SK-N-SH (cell line): ENCODE results near the gene DAB2. TPM values are rescaled to one million over a fixed set of nuclear protein-coding genes. Genes with fewer than 3 reads are reported as not detected.
A peak's percentile ranks its signal among the peaks of the same experiment; 100 is the strongest.

ENCODE experiments used
- CTCF ChIA-PET: fragments of 300-600, 350-600 bp; formaldehyde crosslinking; extraction: SDS; loops from one replicate; lab custom pipeline; 2021; lab: Yijun Ruan, JAX
- POLR2A ChIA-PET: fragments of 350-600 bp; sonication (Branson Sonifier 250); formaldehyde crosslinking; extraction: SDS; loops from one replicate; lab custom pipeline; 2020; ENCODE audit warnings: antibody characterized with exemption, inconsistent platforms; lab: Yijun Ruan, JAX
- DNase-seq: peaks from one replicate; pipeline ENCODE4 v3.0.0; 2012
- H2AFZ ChIP-seq: fragments of 200-600 bp; sonication (generic); 2 replicates; pipeline ENCODE4 v1.8.1; 2016; ENCODE audit warnings: antibody characterized with exemption, mild to moderate bottlenecking, low read depth
- H3F3A ChIP-seq: fragments of 200-600 bp; sonication (generic); replicated peaks from 2 replicates; pipeline ENCODE3; 2016; ENCODE audit warnings: antibody characterized with exemption, mild to moderate bottlenecking; ENCODE audit not compliant: insufficient read depth
- H3K27ac ChIP-seq, 2 experiments: fragments of 200-500 bp in 1 of 2; fragments of 200-600 bp in 1 of 2; sonication (Bioruptor generic) in 1 of 2; sonication (generic), shearing (Covaris generic) in 1 of 2; 2 replicates each; pipeline versions ENCODE4 v1.5.1 to v1.6.1; 2014 to 2016; ENCODE audit warnings: low read depth in 2 of 2, inconsistent platforms in 1 of 2, low read length in 1 of 2, mild to moderate bottlenecking in 1 of 2, mixed read lengths in 1 of 2
- H3K27me3 ChIP-seq: fragments of 200-600 bp; sonication (generic), shearing (Covaris generic); 2 replicates; pipeline ENCODE4 v1.6.1; 2016; ENCODE audit warnings: mixed run types; ENCODE audit not compliant: insufficient read depth
- H3K36me3 ChIP-seq, 2 experiments: fragments of 200-500 bp in 1 of 2; fragments of 200-600 bp in 1 of 2; sonication (Bioruptor generic) in 1 of 2; sonication (generic) in 1 of 2; replicated peaks in 1 of 2; 2 replicates each; pipeline versions ENCODE3 to v1.5.1; 2014 to 2016; ENCODE audit warnings: low read length in 1 of 2, mild to moderate bottlenecking in 1 of 2; ENCODE audit not compliant: insufficient read depth in 2 of 2, control insufficient read depth in 1 of 2
- H3K4me1 ChIP-seq, 2 experiments: fragments of 200-500 bp in 1 of 2; fragments of 200-600 bp in 1 of 2; sonication (Bioruptor generic) in 1 of 2; sonication (generic), shearing (Covaris generic) in 1 of 2; 2 replicates each; pipeline versions ENCODE4 v1.5.1 to v1.6.1; 2014 to 2016; ENCODE audit warnings: low read depth in 1 of 2, low read length in 1 of 2, mixed run types in 1 of 2; ENCODE audit not compliant: insufficient read depth in 2 of 2, control insufficient read depth in 1 of 2
- H3K4me2 ChIP-seq: fragments of 200-600 bp; sonication (generic), shearing (Covaris generic); 2 replicates; pipeline ENCODE4 v1.6.1; 2017; ENCODE audit warnings: mixed run types
- H3K4me3 ChIP-seq, 2 experiments: fragments of 200-500 bp in 1 of 2; fragments of 200-600 bp in 1 of 2; sonication (Bioruptor generic) in 1 of 2; sonication (generic), shearing (Covaris generic) in 1 of 2; 2 replicates each; pipeline versions ENCODE4 v1.5.1 to v1.8.1; 2014 to 2016; ENCODE audit warnings: low read depth in 2 of 2, inconsistent platforms in 1 of 2, low read length in 1 of 2, mild to moderate bottlenecking in 1 of 2, mixed read lengths in 1 of 2, moderate library complexity in 1 of 2
- H3K79me2 ChIP-seq: fragments of 200-600 bp; sonication (generic); 2 replicates; pipeline ENCODE4 v1.8.1; 2017; ENCODE audit warnings: mild to moderate bottlenecking; ENCODE audit not compliant: insufficient read depth
- H3K9ac ChIP-seq: fragments of 200-600 bp; sonication (generic); 2 replicates; pipeline ENCODE4 v1.6.1; 2017; ENCODE audit warnings: mixed run types
- H3K9me2 ChIP-seq: fragments of 200-600 bp; sonication (generic); 2 replicates; pipeline ENCODE4 v1.6.1; 2017; ENCODE audit warnings: mixed run types
- H3K9me3 ChIP-seq: fragments of 200-600 bp; sonication (generic); 2 replicates; pipeline ENCODE4 v1.6.1; 2017; ENCODE audit warnings: mixed run types, mild to moderate bottlenecking, moderate library complexity
- H4K20me1 ChIP-seq: fragments of 200-600 bp; sonication (generic); 2 replicates; pipeline ENCODE4 v1.6.1; 2017; ENCODE audit warnings: mild to moderate bottlenecking, mixed run types; ENCODE audit not compliant: insufficient read depth
- ELF1 ChIP-seq: IDR thresholded peaks from 2 replicates; pipeline ENCODE4 v1.4.0; 2012
- EP300 ChIP-seq, 2 experiments: IDR thresholded peaks; 2 replicates each; pipeline versions ENCODE4 v1.4.0 to v1.6.1; 2012; ENCODE audit warnings: borderline replicate concordance in 1 of 2, low read depth in 1 of 2, low read length in 1 of 2
- FOSL2 ChIP-seq: IDR thresholded peaks from 2 replicates; pipeline ENCODE4 v1.4.0; 2012; ENCODE audit warnings: low read depth, mild to moderate bottlenecking, moderate library complexity, borderline replicate concordance
- FOXM1 ChIP-seq: IDR thresholded peaks from 2 replicates; pipeline ENCODE4 v1.4.0; 2012; ENCODE audit warnings: low read depth, mild to moderate bottlenecking
- GATA2 ChIP-seq: sonication (generic); formaldehyde crosslinking; IDR thresholded peaks from 2 replicates; pipeline ENCODE4 v1.5.0; 2020; ENCODE audit warnings: mild to moderate bottlenecking, missing genetic modification reagents
- JUND ChIP-seq: IDR thresholded peaks from 2 replicates; pipeline ENCODE4 v1.4.0; 2012
- MEF2A ChIP-seq: IDR thresholded peaks from 2 replicates; pipeline ENCODE4 v1.4.0; 2012; ENCODE audit warnings: low read depth, borderline replicate concordance
- NFIC ChIP-seq: IDR thresholded peaks from 2 replicates; pipeline ENCODE4 v1.4.0; 2012; ENCODE audit warnings: borderline replicate concordance
- NRF1 ChIP-seq: IDR thresholded peaks from 2 replicates; pipeline ENCODE4 v1.6.1; 2012; ENCODE audit warnings: low read depth, mild to moderate bottlenecking, low read length
- POLR2AphosphoS5 ChIP-seq: IDR thresholded peaks from 2 replicates; pipeline ENCODE4 v1.6.1; 2012; ENCODE audit warnings: low read depth, low read length
- RCOR1 ChIP-seq: fragments of 150-350 bp; IDR thresholded peaks from 2 replicates; pipeline ENCODE4 v1.6.1; 2017; ENCODE audit warnings: antibody characterized with exemption, low read length
- RFX5 ChIP-seq: IDR thresholded peaks from 2 replicates; pipeline ENCODE4 v1.6.1; 2012; ENCODE audit warnings: mild to moderate bottlenecking, improper control_type of control experiment, low read length
- RXRA ChIP-seq: IDR thresholded peaks from 2 replicates; pipeline ENCODE4 v1.4.0; 2012; ENCODE audit warnings: low read depth, mild to moderate bottlenecking, borderline replicate concordance
- SIN3A ChIP-seq: IDR thresholded peaks from 2 replicates; pipeline ENCODE4 v1.6.1; 2012; ENCODE audit warnings: low read depth, mild to moderate bottlenecking, low read length, moderate library complexity, borderline replicate concordance
- TAF1 ChIP-seq: IDR thresholded peaks from 2 replicates; pipeline ENCODE4 v1.6.1; 2012; ENCODE audit warnings: low read depth, mild to moderate bottlenecking, low read length, moderate library complexity, borderline replicate concordance
- TCF12 ChIP-seq: IDR thresholded peaks from 2 replicates; pipeline ENCODE4 v1.4.0; 2012
- WGBS: methylation state at CpG from one replicate; pipeline ENCODE4 v1.1.6; 2017; ENCODE audit warnings: low lambda C conversion rate; 5-methylcytosine and 5-hydroxymethylcytosine counted together
- polyA plus RNA-seq, 3 experiments: library from polyadenylated mRNA; depleted of rRNA; stranded (reverse); fragments of >200 nt; gene quantifications; 2 replicates each; pipeline ENCODE4 v1.2.3, GENCODE V29; 2012
- TF ChIP-seq, protein P1 (sequence below): IDR thresholded peaks from 2 replicates; pipeline ENCODE4; 2012
- TF ChIP-seq, protein P2 (sequence below): IDR thresholded peaks from 2 replicates; pipeline ENCODE4 v1.4.0; 2012; ENCODE audit warnings: low read depth
- TF ChIP-seq, protein P3 (sequence below): fragments of 150-350 bp; IDR thresholded peaks from 2 replicates; pipeline ENCODE4 v1.6.1; 2016; ENCODE audit warnings: mild to moderate bottlenecking, low read depth, low read length

The DAB2 gene
- polyA plus RNA-seq, 1 of the 3 experiments (the other 2 are of a cell fraction), result 23.7 TPM

DNA sequence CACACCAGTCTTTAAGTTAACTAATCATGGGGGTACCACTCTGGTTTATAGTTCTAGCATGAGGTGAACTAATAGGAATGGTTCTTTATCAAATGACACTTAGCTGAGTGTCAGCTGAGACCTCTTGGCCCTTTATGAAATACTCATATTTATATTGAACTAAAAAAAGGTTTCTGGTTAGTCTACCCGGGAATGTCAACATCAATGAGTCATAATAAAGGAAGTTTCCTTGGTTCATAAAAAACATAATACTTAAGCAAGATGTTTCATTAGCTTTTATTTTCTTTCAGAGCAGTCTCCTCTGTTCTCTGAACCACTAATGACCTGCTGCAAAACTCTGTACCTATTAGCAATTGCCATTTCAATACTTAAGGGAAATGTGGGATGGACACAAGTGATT lies 13.7 kb downstream of the DAB2 start:
- peak overlapping the region; percentile 25; the same call in 1 of the 2 replicates for H3K4me2 ChIP-seq
- DNase-seq, result no peak
- H3K9me2 ChIP-seq, result no peaks in the 10 kb centered on the region
- H3K36me3 ChIP-seq, result peaks cover 1 to 2% of the 10 kb centered on the region in 2 experiments
- H3K4me1 ChIP-seq, result peaks cover 0 to 26% of the 10 kb centered on the region in 2 experiments; a peak in 2 of 4 replicates
- H3K27me3 ChIP-seq, result no peaks in the 10 kb centered on the region
- peaks cover 14% of the 10 kb centered on the region for H3F3A ChIP-seq
- H3K27ac ChIP-seq, result peak overlapping the region; percentile 28 to 69; a peak in 3 of 4 replicates
- CTCF ChIA-PET, result no interaction called here
- H3K9ac ChIP-seq, result 0 out of 2 replicates have a peak overlapping the region, but pooled peaks have one; percentile 2
- H2AFZ ChIP-seq, result no peak overlapping the region
- no peak overlapping the region for H3K4me3 ChIP-seq
- TF ChIP-seq TCF12 (peak; percentile 70), SIN3A (no peak), MEF2A (peak; percentile 85; the same call in 1 of the 2 replicates), EP300 (IDR thresholded peaks at IDR 0.05; ENCODE audit: borderline replicate concordance in 1 of 2, low read depth in 1 of 2, low read length in 1 of 2) (peak in 1 of 2 experiments; percentile 41; a peak in 2 of 4 replicates), ELF1 (no peak), GATA2 (CRISPR knock-in tag) (no peak), RCOR1 (no peak), RXRA (no peak), NFIC (0 out of 2 replicates have a peak, but pooled peaks have one; percentile 9), TAF1 (no peak), NRF1 (no peak), FOXM1 (no peak), JUND (peak; percentile 79), FOSL2 (peak; percentile 83)
- TF ChIP-seq, protein P1, sequence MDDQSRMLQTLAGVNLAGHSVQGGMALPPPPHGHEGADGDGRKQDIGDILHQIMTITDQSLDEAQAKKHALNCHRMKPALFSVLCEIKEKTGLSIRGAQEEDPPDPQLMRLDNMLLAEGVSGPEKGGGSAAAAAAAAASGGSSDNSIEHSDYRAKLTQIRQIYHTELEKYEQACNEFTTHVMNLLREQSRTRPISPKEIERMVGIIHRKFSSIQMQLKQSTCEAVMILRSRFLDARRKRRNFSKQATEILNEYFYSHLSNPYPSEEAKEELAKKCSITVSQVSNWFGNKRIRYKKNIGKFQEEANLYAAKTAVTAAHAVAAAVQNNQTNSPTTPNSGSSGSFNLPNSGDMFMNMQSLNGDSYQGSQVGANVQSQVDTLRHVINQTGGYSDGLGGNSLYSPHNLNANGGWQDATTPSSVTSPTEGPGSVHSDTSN, result peak; percentile 49
- TF ChIP-seq, protein P2, sequence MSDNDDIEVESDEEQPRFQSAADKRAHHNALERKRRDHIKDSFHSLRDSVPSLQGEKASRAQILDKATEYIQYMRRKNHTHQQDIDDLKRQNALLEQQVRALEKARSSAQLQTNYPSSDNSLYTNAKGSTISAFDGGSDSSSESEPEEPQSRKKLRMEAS, result no peak
- TF ChIP-seq, protein P3, sequence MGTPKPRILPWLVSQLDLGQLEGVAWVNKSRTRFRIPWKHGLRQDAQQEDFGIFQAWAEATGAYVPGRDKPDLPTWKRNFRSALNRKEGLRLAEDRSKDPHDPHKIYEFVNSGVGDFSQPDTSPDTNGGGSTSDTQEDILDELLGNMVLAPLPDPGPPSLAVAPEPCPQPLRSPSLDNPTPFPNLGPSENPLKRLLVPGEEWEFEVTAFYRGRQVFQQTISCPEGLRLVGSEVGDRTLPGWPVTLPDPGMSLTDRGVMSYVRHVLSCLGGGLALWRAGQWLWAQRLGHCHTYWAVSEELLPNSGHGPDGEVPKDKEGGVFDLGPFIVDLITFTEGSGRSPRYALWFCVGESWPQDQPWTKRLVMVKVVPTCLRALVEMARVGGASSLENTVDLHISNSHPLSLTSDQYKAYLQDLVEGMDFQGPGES, result no peak
- TF ChIP-seq, all 33 proteins: peak for 7
- Histone ChIP-seq H4K20me1 (peaks cover 6% of the 10 kb centered on the region), H3K9me3 (no peaks in the 10 kb centered on the region), H3K79me2 (peaks cover 88% of the 10 kb centered on the region)
- WGBS, result 0% methylated on average over 1 of the region's 1 CpG
- POLR2A ChIA-PET, result no interaction called here

DNA sequence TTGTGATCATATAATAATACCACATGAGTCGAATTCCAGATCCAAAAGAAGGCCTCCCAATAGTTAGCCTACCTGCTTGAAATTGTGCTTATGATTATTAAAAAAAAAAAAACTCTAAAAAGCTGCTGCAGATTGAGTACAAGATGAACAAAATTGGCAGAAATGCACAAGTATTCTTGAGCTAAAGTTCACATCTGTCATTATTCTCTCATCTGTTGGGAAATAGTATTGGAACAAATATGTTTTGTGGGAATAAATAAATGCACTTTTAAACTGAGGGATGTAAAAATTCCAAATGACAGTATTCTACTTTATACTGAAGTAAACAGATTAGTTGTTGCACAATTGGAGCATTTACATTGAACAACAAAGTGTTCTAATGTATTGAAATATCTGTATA lies 15.7 kb downstream of the DAB2 start:
- ChIA-PET POLR2A (no interaction called here), CTCF (interaction anchor here (1.0 kb wide), 1 partner anchor 33 kb away, joined by 3 read pairs; no protein-coding TSS in a partner anchor)
- no peak overlapping the region; the same call in 1 of the 2 replicates for H2AFZ ChIP-seq
- no peak for DNase-seq
- peaks cover 14% of the 10 kb centered on the region for H3F3A ChIP-seq
- H3K27me3 ChIP-seq, result no peaks in the 10 kb centered on the region
- peaks cover 0 to 26% of the 10 kb centered on the region in 2 experiments; a peak in 2 of 4 replicates for H3K4me1 ChIP-seq
- 6% methylated on average over 1 of the region's 1 CpG for WGBS
- H4K20me1 ChIP-seq, result peaks cover 6% of the 10 kb centered on the region
- TF ChIP-seq POLR2AphosphoS5 (no peak), RFX5 (no peak), GATA2 (CRISPR knock-in tag) (no peak), EP300 (IDR thresholded peaks at IDR 0.05; ENCODE audit: borderline replicate concordance in 1 of 2, low read depth in 1 of 2, low read length in 1 of 2) (no peak)
- H3K9me3 ChIP-seq, result no peaks in the 10 kb centered on the region
- peaks cover 0 to 2% of the 10 kb centered on the region in 2 experiments for H3K36me3 ChIP-seq
- H3K4me3 ChIP-seq, result no peak overlapping the region
- H3K9me2 ChIP-seq, result no peaks in the 10 kb centered on the region
- no peak overlapping the region for H3K9ac ChIP-seq
- no peak overlapping the region for H3K4me2 ChIP-seq
- no peak overlapping the region for H3K27ac ChIP-seq
- peaks cover 86% of the 10 kb centered on the region for H3K79me2 ChIP-seq
